Mesendoderm (in vitro differentiated cells): Measurements from ENCODE around the gene QPRT.
"Not testable (repeated sequence)": the region's sequence is repeated elsewhere in the genome, so short reads cannot be mapped to it uniquely, and the experiment has no call there.

ENCODE experiments used
- DNase-seq: peaks from one replicate; pipeline ENCODE4 v3.0.0; 2013
- H2AK5ac ChIP-seq: 2 replicates; pipeline ENCODE4 v1.6.1; 2013; ENCODE audit warnings: low read length, inconsistent platforms
- H2BK120ac ChIP-seq: 2 replicates; pipeline ENCODE4 v1.6.1; 2013; ENCODE audit warnings: low read depth, mild to moderate bottlenecking, low read length, moderate library complexity, mixed read lengths
- H2BK15ac ChIP-seq: replicated peaks from 2 replicates; pipeline ENCODE4 v1.6.1; 2013; ENCODE audit warnings: low read depth, mild to moderate bottlenecking, moderate library complexity
- H2BK5ac ChIP-seq: 2 replicates; pipeline ENCODE4 v1.6.1; 2013; ENCODE audit warnings: low read length, inconsistent platforms
- H3K18ac ChIP-seq: 2 replicates; pipeline ENCODE4 v1.6.1; 2013; ENCODE audit warnings: mild to moderate bottlenecking, low read length, mixed read lengths
- H3K23ac ChIP-seq: one replicate; pipeline ENCODE4 v1.6.1; 2013; ENCODE audit warnings: low read length
- H3K27ac ChIP-seq: 2 replicates; pipeline ENCODE4 v1.5.1; 2013; ENCODE audit warnings: low read depth, mild to moderate bottlenecking, inconsistent platforms, low read length, moderate library complexity
- H3K27me3 ChIP-seq: 2 replicates; pipeline ENCODE4 v1.6.1; 2013; ENCODE audit warnings: low read length, control low read depth, mild to moderate bottlenecking, inconsistent platforms; ENCODE audit not compliant: insufficient read depth, poor library complexity
- H3K36me3 ChIP-seq: 2 replicates; pipeline ENCODE4 v1.6.1; 2013; ENCODE audit warnings: low read length, inconsistent platforms; ENCODE audit not compliant: control insufficient read depth, insufficient read depth
- H3K4ac ChIP-seq: one replicate; pipeline ENCODE4 v1.6.1; 2013; ENCODE audit warnings: low read depth, mild to moderate bottlenecking, low read length, moderate library complexity
- H3K4me1 ChIP-seq: 2 replicates; pipeline ENCODE4 v1.6.1; 2013; ENCODE audit warnings: low read depth, low read length, inconsistent platforms; ENCODE audit not compliant: control insufficient read depth
- H3K4me2 ChIP-seq: 2 replicates; pipeline ENCODE4 v1.6.1; 2013; ENCODE audit warnings: low read length
- H3K4me3 ChIP-seq: 2 replicates; pipeline ENCODE4 v1.5.1; 2013; ENCODE audit warnings: mild to moderate bottlenecking, low read length
- H3K56ac ChIP-seq: one replicate; pipeline ENCODE4 v1.6.1; 2013; ENCODE audit warnings: low read length
- H3K79me1 ChIP-seq: 2 replicates; pipeline ENCODE4 v1.6.1; 2013; ENCODE audit warnings: low read length, inconsistent platforms
- H3K79me2 ChIP-seq: 2 replicates; pipeline ENCODE4 v1.6.1; 2013; ENCODE audit warnings: mild to moderate bottlenecking, low read length; ENCODE audit not compliant: control insufficient read depth, insufficient read depth
- H3K9ac ChIP-seq: 2 replicates; pipeline ENCODE4 v1.6.1; 2013; ENCODE audit warnings: low read length, inconsistent platforms
- H4K5ac ChIP-seq: one replicate; pipeline ENCODE4 v1.6.1; 2013; ENCODE audit warnings: low read length
- H4K8ac ChIP-seq: one replicate; pipeline ENCODE4 v1.6.1; 2013; ENCODE audit warnings: low read depth, mild to moderate bottlenecking, control low read depth, low read length, moderate library complexity
- WGBS: extraction: QIAGEN DNeasy Blood & Tissue Kit; methylation state at CpG from one replicate; pipeline ENCODE4 v1.1.7; 2013; ENCODE audit warnings: low lambda C conversion rate, missing lambda C conversion rate; ENCODE audit not compliant: insufficient coverage; ENCODE audit errors: extremely low coverage; 5-methylcytosine and 5-hydroxymethylcytosine counted together

QPRT gene

GRCh38 chr16:29707160-29707559, 28.2 kb downstream of the QPRT start:
- not testable (repeated sequence) for H3K4me3 ChIP-seq, H3K79me1 ChIP-seq, H3K9ac ChIP-seq, DNase-seq, H3K4me2 ChIP-seq, H3K4ac ChIP-seq, H3K56ac ChIP-seq, H3K4me1 ChIP-seq, H2BK15ac ChIP-seq, H3K18ac ChIP-seq, H3K27me3 ChIP-seq, H3K27ac ChIP-seq, H4K8ac ChIP-seq, H2BK5ac ChIP-seq, H2BK120ac ChIP-seq, H4K5ac ChIP-seq, H2AK5ac ChIP-seq, H3K23ac ChIP-seq, H3K36me3 ChIP-seq
- WGBS, result no CpG with 5 or more reads among the region's 1 CpG
- peaks cover 14% of the 10 kb centered on the region for H3K79me2 ChIP-seq

DNA sequence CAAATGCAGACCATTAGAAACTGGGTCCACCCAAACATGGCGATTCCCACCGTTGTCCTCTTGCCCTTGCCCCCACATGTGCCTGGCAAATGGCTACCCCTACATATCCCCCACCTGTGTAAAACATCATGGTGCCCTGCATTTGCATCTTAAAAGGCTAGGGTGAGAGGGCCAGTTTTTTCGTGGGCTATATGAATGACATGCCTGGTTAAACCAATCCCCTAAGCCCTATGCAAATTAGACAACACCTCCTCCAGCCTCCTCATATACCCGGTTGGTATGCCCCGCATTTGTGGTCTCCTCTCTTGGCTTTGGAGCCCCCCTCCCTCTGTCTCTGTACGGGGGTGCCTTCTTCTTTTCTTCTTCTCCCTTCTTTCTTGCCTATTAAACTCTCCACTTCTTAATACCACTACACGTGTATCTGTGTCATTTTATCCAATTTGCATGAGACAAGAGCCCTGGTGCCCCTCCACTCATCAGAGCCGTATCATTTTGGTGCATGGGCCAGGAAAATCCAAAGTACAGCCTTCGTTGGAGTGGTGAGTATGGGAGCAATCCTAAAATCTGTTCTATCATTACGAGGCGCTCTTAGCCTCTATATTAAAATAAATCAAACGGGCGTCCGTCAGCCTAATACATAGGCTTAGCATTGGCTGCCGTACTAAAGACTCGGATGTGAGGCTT, 30.1 kb downstream of the QPRT start:
- Histone ChIP-seq H3K4me1 (no peaks in the 10 kb centered on the region), H3K18ac (peak overlapping the region; percentile 95), H3K27me3 (no peaks in the 10 kb centered on the region), H2AK5ac (peak overlapping the region; percentile 27), H4K8ac (no peak overlapping the region), H3K79me1 (peaks cover 2% of the 10 kb centered on the region), H3K27ac (peak overlapping the region; percentile 58), H3K56ac (peak overlapping the region; percentile 88), H3K9ac (peak overlapping the region; percentile 83), H3K4me3 (peak overlapping the region; percentile 91), H2BK120ac (no peak overlapping the region), H3K23ac (no peak overlapping the region), H2BK5ac (peak overlapping the region; percentile 8), H4K5ac (peak overlapping the region; percentile 86), H3K36me3 (no peaks in the 10 kb centered on the region), H3K79me2 (peaks cover 18% of the 10 kb centered on the region), H2BK15ac (no peak overlapping the region), H3K4me2 (peak overlapping the region; percentile 47), H3K4ac (peak overlapping the region; percentile 95)
- no CpG with 5 or more reads among the region's 16 CpGs for WGBS
- DNase-seq, result peak; percentile 90

DNA sequence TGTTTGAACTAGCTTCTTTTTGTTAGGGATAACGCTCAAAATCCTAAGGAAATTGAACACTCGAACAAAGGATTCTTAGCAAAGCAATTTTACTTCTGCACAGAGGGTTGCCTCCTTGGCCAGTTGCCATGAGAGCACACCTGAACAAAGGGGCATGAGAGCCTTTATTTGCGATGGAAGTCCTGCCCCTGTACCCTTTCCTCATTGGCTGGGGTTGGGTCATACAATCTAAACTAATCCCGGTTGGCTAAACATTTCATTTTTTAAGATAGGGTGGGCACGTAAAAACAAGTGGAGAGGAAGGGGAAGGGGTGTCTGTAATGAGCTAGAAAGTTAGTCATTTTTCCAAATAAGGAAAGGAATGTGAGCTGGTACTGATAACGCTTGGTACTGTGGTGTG, 30.7 kb downstream of the QPRT start:
- Histone ChIP-seq H3K56ac (peak overlapping the region; percentile 88), H3K79me2 (peaks cover 21% of the 10 kb centered on the region), H2AK5ac (peak overlapping the region; percentile 27), H3K4me3 (peak overlapping the region; percentile 91), H3K27ac (peak overlapping the region; percentile 58), H3K9ac (peak overlapping the region; percentile 84), H3K4me2 (peak overlapping the region; percentile 47), H3K4ac (peak overlapping the region; percentile 95), H3K18ac (peak overlapping the region; percentile 95), H2BK5ac (peak overlapping the region; percentile 8)
- H2BK120ac ChIP-seq, H2BK15ac ChIP-seq, H4K5ac ChIP-seq, H3K4me1 ChIP-seq, H3K79me1 ChIP-seq, H3K23ac ChIP-seq, H4K8ac ChIP-seq, H3K27me3 ChIP-seq, H3K36me3 ChIP-seq: not testable (repeated sequence)
- no CpG with 5 or more reads among the region's 6 CpGs for WGBS
- peak; percentile 87 for DNase-seq

- peak overlapping the region; percentile 100 for H3K4ac ChIP-seq
- H3K23ac ChIP-seq, result no peak overlapping the region
- peak overlapping the region; percentile 91 for H4K5ac ChIP-seq
- peak overlapping the region; percentile 25 for H3K4me3 ChIP-seq
- H2BK15ac ChIP-seq, result peak overlapping the region; percentile 74
- H2BK5ac ChIP-seq, result peak overlapping the region; percentile 48
- peaks cover 25% of the 10 kb centered on the region for H3K79me2 ChIP-seq
- peak overlapping the region; percentile 78 for H2AK5ac ChIP-seq
- H3K27me3 ChIP-seq, result no peaks in the 10 kb centered on the region
- peak overlapping the region; percentile 84 for H3K9ac ChIP-seq
- no CpG with 5 or more reads among the region's 17 CpGs for WGBS
- H3K27ac ChIP-seq, result peak overlapping the region; percentile 90
- no peaks in the 10 kb centered on the region for H3K4me1 ChIP-seq
- peaks cover 3% of the 10 kb centered on the region for H3K79me1 ChIP-seq
- H3K56ac ChIP-seq, result peak overlapping the region; percentile 81
- no peaks in the 10 kb centered on the region for H3K36me3 ChIP-seq
- peak overlapping the region; percentile 93 for H2BK120ac ChIP-seq
- DNase-seq, result peak; percentile 88
- peak overlapping the region; percentile 62 for H3K4me2 ChIP-seq
- peak overlapping the region; percentile 95 for H4K8ac ChIP-seq
- peak overlapping the region; percentile 94 for H3K18ac ChIP-seq
Observed at GRCh38 chr16:29710227-29711219, 31.5 kb downstream of the QPRT start.

DNA sequence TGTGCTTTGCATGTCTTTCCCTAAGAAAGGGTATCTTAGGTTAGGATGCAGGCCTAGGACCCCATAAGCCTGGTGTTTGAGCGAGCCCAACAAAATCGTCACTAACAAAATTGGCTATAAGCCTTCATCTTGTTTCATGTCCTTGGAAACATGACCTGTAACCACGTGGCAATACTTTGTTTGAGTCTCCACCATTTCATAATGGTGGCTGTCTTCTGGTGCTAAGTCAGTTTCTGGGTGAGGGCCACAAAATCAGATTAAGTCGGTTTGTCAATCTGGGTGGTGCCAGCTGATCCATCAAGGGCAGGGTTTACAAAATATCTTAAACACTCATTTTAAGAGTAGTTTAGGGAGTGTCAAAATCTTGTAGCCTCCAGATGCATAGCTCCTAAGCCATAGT, 33.8 kb downstream of the QPRT start:
- Histone ChIP-seq H3K18ac (no peak overlapping the region), H3K79me2 (peaks cover 26% of the 10 kb centered on the region), H2BK5ac (no peak overlapping the region), H2BK15ac (no peak overlapping the region), H3K56ac (no peak overlapping the region), H3K36me3 (no peaks in the 10 kb centered on the region), H2AK5ac (no peak overlapping the region), H3K4me3 (no peak overlapping the region), H3K4me1 (no peaks in the 10 kb centered on the region), H4K8ac (no peak overlapping the region), H3K27ac (no peak overlapping the region), H3K4me2 (no peak overlapping the region), H3K4ac (no peak overlapping the region), H3K27me3 (no peaks in the 10 kb centered on the region), H3K9ac (no peak overlapping the region), H3K79me1 (peaks cover 3% of the 10 kb centered on the region), H4K5ac (no peak overlapping the region), H3K23ac (no peak overlapping the region), H2BK120ac (no peak overlapping the region)
- DNase-seq, result no peak
- no CpG with 5 or more reads among the region's 4 CpGs for WGBS
